Vagina (tissue), 2 donors: ENCODE measurements around the gene MZF1. TPM values are rescaled to one million over a fixed set of nuclear protein-coding genes. Genes with fewer than 3 reads are reported as not detected.

Experiments used
- DNase-seq, 2 donors: peaks; one replicate each; pipeline ENCODE4 v3.0.0-alpha.2; 2017; ENCODE audit errors: extremely low spot score in 2 of 2
- H3K27ac ChIP-seq: fragments of 200-600 bp; sonication (generic); one replicate; pipeline ENCODE4 v1.5.1; 2019
- H3K27me3 ChIP-seq: fragments of 200-600 bp; sonication (generic); one replicate; pipeline ENCODE4 v1.5.1; 2019
- H3K36me3 ChIP-seq, 2 donors: fragments of 200-600 bp; sonication (generic); one replicate each; pipeline ENCODE4 v1.5.1; 2017 to 2019
- H3K4me1 ChIP-seq: fragments of 200-600 bp; sonication (generic); one replicate; pipeline ENCODE4 v1.5.1; 2019
- H3K4me3 ChIP-seq, 2 donors: fragments of 200-600 bp; sonication (generic); 1 replicate in 1 of 2; 2 replicates in 1 of 2; pipeline ENCODE4 v1.5.1; 2016 to 2019
- H3K9me3 ChIP-seq: fragments of 200-600 bp; sonication (generic); one replicate; pipeline ENCODE4 v1.5.1; 2019
- CTCF ChIP-seq, 3 experiments: fragments of 450-650 bp in 2 of 3; fragments of 200-600 bp in 1 of 3; sonication (generic) in 1 of 3; IDR thresholded peaks; one replicate each; pipeline ENCODE4 v1.5.1; 2017 to 2019; ENCODE audit warnings: antibody characterized with exemption in 3 of 3, mild to moderate bottlenecking in 2 of 3, moderate library complexity in 2 of 3
- POLR2A ChIP-seq, 2 donors: fragments of 450-650 bp; IDR thresholded peaks; one replicate each; pipeline ENCODE4 v1.6.1; 2017; ENCODE audit warnings: antibody characterized with exemption in 2 of 2, mild to moderate bottlenecking in 2 of 2, moderate library complexity in 2 of 2
- POLR2AphosphoS5 ChIP-seq, 2 donors: sonication (generic); formaldehyde crosslinking; IDR thresholded peaks; one replicate each; pipeline ENCODE4 v1.9.0; 2017; ENCODE audit warnings: antibody characterized with exemption in 2 of 2, mild to moderate bottlenecking in 2 of 2, low read depth in 1 of 2; ENCODE audit not compliant: insufficient read depth in 1 of 2
- intact Hi-C: fragments of 100-400 bp; cut with DNase I; formaldehyde crosslinking; loops from one replicate; pipeline ENCODE4 v1.15.1; 2023
- total RNA-seq: library from RNA; depleted of rRNA; stranded (reverse); fragments of >200 nt; gene quantifications from one replicate; pipeline ENCODE4 v1.2.3, GENCODE V29; 2016

The MZF1 gene
- total RNA-seq, 1 donor from 2014 or later: 32.2 TPM

GRCh38 chr19:58571575-58571947, 1.6 kb downstream of the MZF1 start:
- H3K4me1 ChIP-seq: peaks cover 30% of the 10 kb centered on the region
- no peak overlapping the region for H3K27ac ChIP-seq
- intact Hi-C loops: no loop called here
- no peaks in the 10 kb centered on the region for H3K27me3 ChIP-seq
- H3K4me3 ChIP-seq: no peak overlapping the region
- TF ChIP-seq CTCF (IDR thresholded peaks at IDR 0.05): no peak
- TF ChIP-seq POLR2A (IDR thresholded peaks at IDR 0.05): no peak
- TF ChIP-seq POLR2AphosphoS5 (IDR thresholded peaks at IDR 0.05; ENCODE audit: insufficient read depth in 1 of 2, low read depth in 1 of 2): no peak
- no peak for DNase-seq
- peaks cover 0 to 10% of the 10 kb centered on the region in 2 donors for H3K36me3 ChIP-seq
- no peaks in the 10 kb centered on the region for H3K9me3 ChIP-seq

GRCh38 chr19:58570770-58571574, 2.2 kb downstream of the MZF1 start:
- no peaks in the 10 kb centered on the region for H3K27me3 ChIP-seq
- no peaks in the 10 kb centered on the region for H3K9me3 ChIP-seq
- DNase-seq: no peak
- peaks cover 24% of the 10 kb centered on the region for H3K4me1 ChIP-seq
- no peak for TF ChIP-seq CTCF (IDR thresholded peaks at IDR 0.05)
- H3K27ac ChIP-seq: no peak overlapping the region
- intact Hi-C loops: no loop called here
- peaks cover 0 to 10% of the 10 kb centered on the region in 2 donors for H3K36me3 ChIP-seq
- no peak overlapping the region for H3K4me3 ChIP-seq

GRCh38 chr19:58569943-58570670, 3.0 kb downstream of the MZF1 start:
- H3K36me3 ChIP-seq: peaks cover 0 to 10% of the 10 kb centered on the region in 2 donors
- H3K4me3 ChIP-seq: no peak overlapping the region
- H3K4me1 ChIP-seq: peaks cover 22% of the 10 kb centered on the region
- no peaks in the 10 kb centered on the region for H3K9me3 ChIP-seq
- DNase-seq: no peak
- no peaks in the 10 kb centered on the region for H3K27me3 ChIP-seq
- H3K27ac ChIP-seq: no peak overlapping the region
- intact Hi-C loops: no loop called here
- TF ChIP-seq CTCF (IDR thresholded peaks at IDR 0.05) (no peak), POLR2A (IDR thresholded peaks at IDR 0.05) (no peak), POLR2AphosphoS5 (IDR thresholded peaks at IDR 0.05; ENCODE audit: insufficient read depth in 1 of 2, low read depth in 1 of 2) (no peak)

- Histone ChIP-seq H3K4me1 (peaks cover 16% of the 10 kb centered on the region), H3K9me3 (no peaks in the 10 kb centered on the region), H3K27me3 (no peaks in the 10 kb centered on the region), H3K36me3 (peaks cover 0 to 10% of the 10 kb centered on the region in 2 donors), H3K27ac (no peak overlapping the region), H3K4me3 (no peak overlapping the region)
- DNase-seq: no peak
- intact Hi-C loops: no loop called here
- no peak for TF ChIP-seq POLR2A (IDR thresholded peaks at IDR 0.05)
- TF ChIP-seq CTCF (IDR thresholded peaks at IDR 0.05): no peak
- no peak for TF ChIP-seq POLR2AphosphoS5 (IDR thresholded peaks at IDR 0.05; ENCODE audit: insufficient read depth in 1 of 2, low read depth in 1 of 2)
Measured at GRCh38 chr19:58569191-58569942, 3.8 kb downstream of the MZF1 start.
